GM20431 (cell line): ENCODE results near the gene PTGER3.

Experiments
- in situ Hi-C: fragments of 300-500 bp; cut with MseI, MboI; formaldehyde crosslinking; loops from one replicate; pipeline ENCODE4 v1.15.0; 2020; ENCODE audit warnings: low sequenced_read_pairs; ENCODE audit not compliant: unreplicated experiment

PTGER3 gene

DNA sequence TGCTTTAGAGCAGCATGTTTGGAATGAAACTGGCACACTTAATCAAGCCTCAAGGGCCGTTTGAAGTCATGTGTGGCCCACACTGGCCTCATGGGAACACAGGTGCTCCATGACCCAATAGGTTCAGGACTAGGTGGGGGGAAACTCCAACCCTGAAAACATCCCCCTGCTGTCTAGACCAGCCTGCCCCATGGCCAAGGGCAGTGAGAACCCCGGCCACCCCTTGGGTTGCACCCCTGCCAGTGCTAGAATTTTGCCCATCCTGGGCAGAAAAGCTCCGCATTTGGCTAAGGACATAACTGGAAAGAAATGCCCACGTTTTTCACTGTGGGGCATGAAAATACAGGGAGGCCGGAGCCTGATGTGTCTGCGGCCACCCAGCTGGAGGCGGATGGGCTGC, 6.1 kb upstream of the PTGER3 start:
- in situ Hi-C loops, result no loop called here

DNA sequence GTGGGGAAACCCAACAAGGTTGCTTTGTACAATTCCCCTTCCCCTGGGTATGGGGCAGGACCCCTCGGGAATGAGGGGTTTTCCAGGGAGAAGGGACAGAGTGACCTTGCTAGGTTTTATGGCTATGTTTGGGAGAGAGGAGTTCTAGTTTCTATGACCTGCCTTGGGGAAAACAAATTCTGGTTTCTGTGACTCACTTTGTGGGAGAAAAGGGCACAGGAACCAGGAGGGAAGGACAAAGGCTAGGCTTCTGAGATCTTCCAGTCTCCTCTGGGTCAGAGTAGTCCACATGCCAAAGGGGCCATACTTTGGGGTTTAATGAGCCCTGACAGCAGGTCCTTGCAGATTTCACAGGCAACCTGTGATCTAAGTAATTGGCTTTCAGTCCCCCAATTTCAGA, 5.5 kb upstream of the PTGER3 start:
- in situ Hi-C loops, result no loop called here

DNA sequence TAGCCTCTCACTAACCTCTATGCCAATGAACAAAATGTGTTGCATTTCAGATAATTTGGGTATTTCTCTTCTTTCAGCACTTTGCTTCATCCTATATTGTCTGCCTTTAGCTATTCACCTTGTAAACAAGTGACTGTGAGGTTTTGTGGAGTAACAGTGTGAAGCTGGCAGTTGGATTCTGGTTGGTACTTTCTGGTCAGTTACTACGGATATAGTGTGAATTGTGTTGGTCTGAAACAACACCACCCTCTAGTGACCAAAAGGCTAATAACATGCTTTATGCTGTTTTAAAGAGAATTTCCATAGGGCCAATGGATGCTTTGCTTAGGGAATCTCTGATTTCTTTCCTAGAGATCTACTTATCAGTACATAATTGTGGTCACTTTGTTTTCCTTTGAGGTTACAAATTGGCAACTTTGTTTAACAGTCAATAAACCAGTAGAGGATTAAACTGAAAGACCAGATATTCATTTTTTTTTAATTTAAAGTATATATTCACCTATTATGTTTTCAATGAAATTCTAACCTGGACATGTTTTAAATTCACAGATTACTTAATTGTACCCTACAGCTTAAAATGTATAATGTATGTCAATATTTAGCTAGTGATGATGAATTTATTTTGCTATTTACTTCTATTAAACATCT, 2.5 kb upstream of the PTGER3 start:
- in situ Hi-C loops, result loop anchor here (25.0 kb wide), 2 partner anchors 363 to 513 kb away; no protein-coding TSS in a partner anchor

DNA sequence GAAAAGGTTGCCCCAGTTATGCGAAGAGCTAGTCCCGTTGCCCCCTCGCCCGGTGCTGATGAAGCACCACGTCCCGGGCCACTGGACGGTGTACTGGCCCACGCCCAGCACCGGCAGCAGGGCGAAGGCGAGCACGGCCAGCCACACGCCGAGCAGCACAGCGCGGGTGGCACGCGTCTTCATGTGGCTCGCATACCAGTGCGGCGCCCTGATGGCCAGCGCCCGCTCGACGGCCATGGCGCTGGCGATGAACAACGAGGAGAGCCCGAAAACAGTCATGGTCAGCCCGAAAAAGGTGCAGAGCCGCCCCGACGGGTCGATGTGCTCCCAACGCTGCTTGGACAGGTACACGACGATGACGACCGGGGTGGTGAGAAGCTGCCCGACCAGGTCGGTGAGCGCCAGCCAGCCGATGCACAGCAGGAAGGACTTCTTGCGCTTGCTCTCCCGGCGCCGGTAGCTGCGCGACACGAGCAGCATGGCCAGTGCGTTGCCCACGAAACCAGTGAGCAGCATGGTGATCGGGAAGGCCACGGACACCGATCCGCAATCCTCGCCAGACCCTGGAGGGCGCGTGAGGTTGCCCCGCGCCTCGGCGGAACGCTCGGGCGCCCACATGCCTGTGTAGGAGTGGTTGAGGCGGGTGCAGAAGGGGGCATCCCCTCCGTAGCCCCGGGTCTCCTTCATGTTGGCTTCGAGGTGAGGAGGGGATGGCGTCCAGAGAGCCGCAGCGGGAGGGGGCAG, 553 bp downstream of the PTGER3 start:
- in situ Hi-C loops, result loop anchor here (25.0 kb wide), 2 partner anchors 360 to 510 kb away; no protein-coding TSS in a partner anchor

DNA sequence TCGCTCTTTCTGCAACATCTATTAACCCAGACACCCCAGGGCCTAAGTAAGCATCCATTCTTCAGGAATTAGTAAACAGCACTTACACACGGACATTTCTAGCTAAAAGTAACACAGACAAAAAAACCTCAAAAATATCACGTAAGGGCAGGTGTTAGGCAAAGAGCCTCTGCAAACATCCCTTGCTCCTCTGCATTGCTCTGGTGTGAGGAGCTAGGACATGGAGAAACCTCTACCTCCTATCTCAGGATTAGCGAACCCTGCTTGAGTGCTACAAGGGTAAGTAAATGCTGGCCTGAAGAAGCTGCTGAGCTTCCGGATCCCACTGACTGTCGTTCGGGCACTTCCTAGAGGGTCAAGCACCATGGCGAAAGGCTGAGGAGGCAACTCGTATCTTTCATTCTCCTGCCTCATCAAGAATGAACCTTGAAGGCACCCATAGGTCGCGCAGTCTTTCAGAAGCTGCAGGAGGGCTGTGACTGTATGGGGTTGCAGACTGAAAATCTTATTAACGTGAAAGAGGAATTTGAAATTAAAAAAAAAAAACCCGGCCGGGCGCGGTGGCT, 2.1 kb downstream of the PTGER3 start:
- in situ Hi-C loops, result loop anchor here (25.0 kb wide), 2 partner anchors 358 to 508 kb away; no protein-coding TSS in a partner anchor

DNA sequence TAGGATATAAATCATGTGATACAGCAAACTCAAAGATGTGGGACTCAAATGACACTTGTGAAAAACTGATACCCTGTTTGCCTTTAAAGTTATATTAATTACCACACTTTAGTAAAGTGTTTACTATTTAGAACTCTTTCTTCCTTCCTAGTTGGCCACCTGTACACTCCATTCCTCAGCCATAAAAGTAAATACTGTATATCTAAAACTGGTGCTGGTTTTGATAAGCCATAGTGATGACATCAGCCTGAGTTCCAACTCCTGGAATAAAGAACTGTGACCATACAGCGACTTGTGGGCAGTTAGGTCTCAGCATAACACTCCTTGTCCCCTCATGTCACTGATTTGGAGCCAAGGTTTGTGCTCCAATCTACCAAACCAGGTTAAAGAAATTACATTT, 2.8 kb downstream of the PTGER3 start:
- in situ Hi-C loops, result loop anchor here (25.0 kb wide), 2 partner anchors 358 to 508 kb away; no protein-coding TSS in a partner anchor

DNA sequence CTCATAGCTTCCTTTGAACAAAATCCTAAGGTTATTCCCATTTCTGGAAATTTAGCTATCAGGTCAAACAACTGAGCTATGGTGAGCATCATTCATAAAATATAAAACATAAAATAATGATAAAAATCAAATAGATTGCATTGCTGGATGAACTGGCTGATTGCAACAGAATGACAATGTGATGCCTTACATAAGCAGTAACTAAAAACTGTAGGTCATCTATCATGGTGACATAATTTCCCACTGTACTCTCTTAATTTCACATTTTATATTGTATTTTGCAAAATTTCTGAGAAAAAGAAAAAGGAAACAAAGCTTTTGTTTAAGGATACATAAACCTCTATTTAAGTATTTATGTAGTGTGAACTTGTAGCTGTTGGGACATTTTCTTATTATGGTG, 4.6 kb downstream of the PTGER3 start:
- in situ Hi-C loops, result loop anchor here (25.0 kb wide), 2 partner anchors 356 to 506 kb away; no protein-coding TSS in a partner anchor

DNA sequence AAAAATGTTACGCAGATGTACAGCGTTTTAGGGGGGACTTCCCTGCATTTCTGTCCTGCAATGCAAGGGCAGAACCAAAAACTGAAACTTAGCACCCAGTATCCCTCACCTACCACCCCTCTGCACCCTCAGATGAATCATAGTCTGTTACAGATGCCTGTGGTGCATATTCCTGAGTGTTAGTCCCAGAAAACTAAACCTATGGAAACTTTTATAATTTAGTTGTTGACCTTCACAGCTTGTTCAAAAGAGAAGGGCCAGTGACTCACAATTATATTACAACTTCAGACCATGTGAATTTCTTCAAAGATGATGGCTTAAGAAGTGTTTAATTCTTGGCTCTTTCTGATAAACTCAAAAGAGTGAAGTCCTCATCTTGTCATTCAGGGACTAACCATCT, 5.8 kb downstream of the PTGER3 start:
- in situ Hi-C loops, result loop anchor here (25.0 kb wide), 2 partner anchors 355 to 505 kb away; no protein-coding TSS in a partner anchor

DNA sequence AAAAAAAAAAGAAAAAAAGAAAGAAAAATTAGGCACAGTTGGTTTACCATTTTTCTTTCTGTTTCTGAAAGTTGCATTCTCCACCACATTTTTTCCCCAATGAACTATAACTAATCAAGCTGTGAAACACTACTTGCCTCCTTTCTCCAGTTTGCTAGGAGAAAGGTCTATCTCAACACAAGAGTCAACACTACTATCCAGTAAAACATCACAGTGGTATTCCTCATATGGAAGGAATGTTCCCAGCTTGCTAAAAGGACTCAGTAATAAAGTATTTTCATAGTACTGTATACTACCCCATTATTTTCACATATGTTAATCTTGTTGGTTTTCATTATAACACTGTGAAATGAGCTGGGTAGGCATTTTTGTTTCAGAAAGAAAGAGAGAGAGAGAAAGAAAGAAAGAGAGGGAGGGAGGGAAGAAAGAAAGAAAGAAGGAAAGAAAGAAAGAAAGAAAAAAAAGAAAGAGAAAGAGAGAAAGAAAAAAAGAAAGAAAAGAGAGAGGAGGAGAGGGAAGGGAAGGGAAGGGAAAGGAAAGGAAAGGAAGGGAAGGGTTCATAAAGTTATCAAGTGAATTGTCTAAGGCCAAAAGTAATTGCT, 7.9 kb downstream of the PTGER3 start:
- in situ Hi-C loops, result loop anchor here (25.0 kb wide), 2 partner anchors 352 to 502 kb away; no protein-coding TSS in a partner anchor

DNA sequence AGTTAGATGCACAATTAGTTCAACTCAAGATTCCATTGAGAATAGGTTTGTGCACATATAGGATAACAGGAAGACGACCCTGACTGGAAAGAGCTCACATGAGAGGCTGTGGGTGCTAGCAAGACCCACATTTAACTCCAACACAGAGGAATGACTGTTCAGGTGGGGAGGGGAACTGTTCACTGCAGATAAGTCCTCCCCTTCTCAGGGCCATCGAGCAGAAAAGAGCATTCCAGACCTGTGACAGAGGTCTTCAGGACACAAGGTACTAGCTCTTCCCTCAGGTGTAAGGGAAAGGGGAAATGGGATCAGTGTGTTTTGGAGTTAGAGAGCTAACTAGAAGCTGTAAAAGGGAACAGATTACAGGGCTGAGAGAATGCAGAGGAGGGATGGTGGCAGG, 8.7 kb downstream of the PTGER3 start:
- in situ Hi-C loops, result loop anchor here (25.0 kb wide), 2 partner anchors 352 to 502 kb away; no protein-coding TSS in a partner anchor

DNA sequence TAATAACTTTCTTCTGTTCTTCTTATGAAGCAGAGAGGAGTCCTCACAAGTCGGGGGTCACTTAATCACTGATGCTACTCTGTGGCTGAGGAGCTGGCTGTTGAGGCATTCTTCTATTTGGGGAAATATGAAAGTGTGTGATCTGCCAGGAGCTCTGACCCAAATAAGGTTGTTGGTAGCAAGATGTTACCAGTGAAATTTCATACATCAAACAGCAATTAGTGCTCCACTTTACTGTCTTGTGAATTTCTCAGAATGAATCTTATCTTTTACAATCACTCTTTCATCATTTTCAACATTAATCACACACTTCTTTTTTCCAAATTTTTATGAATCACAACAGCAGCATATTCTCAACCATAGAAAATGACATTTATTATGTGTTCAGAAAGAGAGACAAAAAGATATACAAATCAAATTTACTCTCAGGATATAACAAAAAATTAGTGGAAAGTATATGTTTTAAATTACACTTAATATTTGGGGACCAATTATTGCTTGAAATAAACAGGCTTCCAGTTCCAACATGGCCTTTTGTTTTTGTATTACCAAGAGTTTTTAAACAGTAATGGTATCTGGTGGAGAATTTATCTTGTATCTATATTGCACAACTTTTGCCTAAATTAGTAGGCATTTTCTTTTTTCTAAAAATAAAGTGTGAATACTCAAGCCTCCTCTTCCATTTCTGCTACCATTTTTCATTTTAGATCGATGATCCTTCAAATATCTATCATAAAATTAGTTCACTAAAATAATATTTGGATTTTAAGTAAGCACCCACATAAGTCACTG, 9.6 kb downstream of the PTGER3 start:
- in situ Hi-C loops, result loop anchor here (25.0 kb wide), 2 partner anchors 351 to 501 kb away; no protein-coding TSS in a partner anchor

DNA sequence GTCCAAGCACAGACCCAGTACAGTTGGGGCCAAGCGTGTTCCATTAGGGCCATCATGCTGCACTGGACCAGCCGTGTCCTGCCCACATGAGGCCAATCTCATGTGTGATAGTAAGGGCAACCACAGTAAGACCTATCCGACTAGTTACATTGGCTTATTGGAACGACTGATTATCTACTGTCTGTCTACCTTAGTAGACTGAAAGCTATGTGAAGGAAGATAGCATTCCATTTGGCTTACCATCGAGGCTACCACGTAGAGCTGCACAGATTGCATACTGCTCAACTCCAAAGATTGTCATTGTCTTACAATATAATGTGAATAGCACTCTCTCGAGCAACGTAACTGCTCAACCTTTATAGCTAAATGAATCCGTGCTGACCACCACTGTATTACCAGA, 10.6 kb downstream of the PTGER3 start:
- in situ Hi-C loops, result loop anchor here (25.0 kb wide), 2 partner anchors 350 to 500 kb away; no protein-coding TSS in a partner anchor

DNA sequence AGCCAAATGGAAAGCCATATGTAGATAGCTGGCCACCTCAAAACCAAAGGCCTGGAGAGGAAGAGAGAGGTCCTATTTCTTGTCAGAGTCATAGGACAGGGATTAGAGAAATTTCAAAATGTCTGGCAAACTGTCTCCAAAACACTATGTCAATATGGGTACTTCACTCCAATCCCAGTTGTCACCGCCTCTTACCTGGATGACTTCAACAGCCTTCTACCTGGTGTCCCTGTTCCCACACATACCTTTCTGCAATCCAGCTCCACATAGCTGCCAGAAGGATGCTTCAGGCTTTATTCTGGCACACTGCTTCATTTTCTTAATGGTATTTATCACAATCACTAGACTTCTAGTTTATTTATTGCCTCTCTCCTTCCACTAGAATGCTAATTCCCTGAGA, 14.5 kb downstream of the PTGER3 start:
- in situ Hi-C loops, result loop anchor here (25.0 kb wide), 2 partner anchors 346 to 496 kb away; no protein-coding TSS in a partner anchor

DNA sequence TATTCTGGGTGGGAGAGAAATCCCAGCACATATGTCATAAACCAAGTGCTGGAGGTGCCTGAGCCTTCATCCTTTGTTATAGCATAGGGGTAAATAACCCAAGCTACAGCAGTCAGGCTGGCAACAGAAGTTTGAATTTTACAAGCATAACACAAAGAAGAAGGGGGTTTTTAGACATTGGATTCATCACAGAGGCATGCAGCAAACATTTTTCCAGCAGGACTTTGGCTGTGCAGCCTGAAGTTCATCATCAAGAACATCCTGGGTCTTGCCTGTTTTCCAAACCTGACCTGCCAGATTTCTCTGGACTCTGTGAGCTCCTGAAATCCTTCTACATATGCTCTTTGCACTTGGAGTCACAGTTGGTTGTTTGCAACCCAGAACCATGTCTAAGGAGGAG, 16.2 kb downstream of the PTGER3 start:
- in situ Hi-C loops, result loop anchor here (25.0 kb wide), 2 partner anchors 344 to 494 kb away; no protein-coding TSS in a partner anchor

DNA sequence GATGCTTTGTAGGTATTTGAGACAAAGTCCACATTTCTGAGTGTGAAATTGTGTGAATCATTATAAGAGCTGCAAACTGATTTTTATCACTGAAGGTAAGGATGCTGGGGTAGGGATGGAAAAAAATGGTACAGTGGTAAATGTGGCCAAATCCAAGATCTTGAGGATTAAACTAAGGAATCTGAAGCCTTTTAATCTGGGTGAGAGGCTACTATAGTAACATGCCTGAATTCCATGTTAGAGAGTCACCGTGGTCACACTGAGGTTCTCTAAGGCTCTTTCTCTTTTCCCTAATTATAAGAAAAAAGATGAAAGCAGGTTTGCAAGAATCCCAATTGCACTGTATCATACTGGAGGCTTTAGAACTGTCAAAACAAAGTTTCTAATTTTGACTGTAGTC, 17.6 kb downstream of the PTGER3 start:
- in situ Hi-C loops, result loop anchor here (25.0 kb wide), 2 partner anchors 343 to 493 kb away; no protein-coding TSS in a partner anchor

DNA sequence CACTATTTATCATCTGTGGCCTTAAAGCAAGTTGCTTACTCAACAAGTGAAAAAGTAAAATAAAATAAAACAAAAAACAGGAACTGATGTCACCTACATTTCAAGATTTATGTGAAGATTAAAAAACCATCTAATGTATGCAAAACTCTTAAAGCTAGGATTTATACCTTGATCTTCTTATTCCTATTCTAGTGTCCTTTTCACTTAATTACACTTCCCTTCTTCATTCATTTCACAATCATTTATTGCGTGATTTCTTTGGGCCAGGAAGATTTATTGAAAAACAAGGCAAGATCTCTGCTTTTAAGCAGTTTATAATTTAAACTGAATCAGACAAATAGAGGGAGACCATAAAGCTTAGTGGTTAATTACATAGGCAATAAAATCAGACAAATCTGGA, 18.6 kb downstream of the PTGER3 start:
- in situ Hi-C loops, result loop anchor here (25.0 kb wide), 2 partner anchors 342 to 492 kb away; no protein-coding TSS in a partner anchor

DNA sequence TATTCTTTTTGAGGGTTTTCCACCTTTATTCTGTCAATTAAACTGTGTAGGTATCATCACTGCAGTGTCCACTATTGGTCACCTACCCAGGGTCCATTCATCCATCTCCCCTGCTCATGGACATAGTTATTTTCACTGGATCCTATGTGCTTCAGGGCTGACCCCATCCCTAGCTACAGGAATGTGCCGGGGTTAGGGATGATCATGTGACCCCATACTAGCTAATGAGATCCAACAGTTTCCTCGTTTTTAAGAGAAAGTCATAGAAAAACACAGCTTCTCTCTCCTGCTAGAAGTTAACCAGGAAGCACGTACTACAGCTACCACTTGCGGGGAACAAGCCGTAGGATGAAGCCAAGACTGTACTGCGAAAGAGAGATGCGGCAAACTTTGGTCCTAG, 19.6 kb downstream of the PTGER3 start:
- in situ Hi-C loops, result loop anchor here (25.0 kb wide), 2 partner anchors 341 to 491 kb away; no protein-coding TSS in a partner anchor

DNA sequence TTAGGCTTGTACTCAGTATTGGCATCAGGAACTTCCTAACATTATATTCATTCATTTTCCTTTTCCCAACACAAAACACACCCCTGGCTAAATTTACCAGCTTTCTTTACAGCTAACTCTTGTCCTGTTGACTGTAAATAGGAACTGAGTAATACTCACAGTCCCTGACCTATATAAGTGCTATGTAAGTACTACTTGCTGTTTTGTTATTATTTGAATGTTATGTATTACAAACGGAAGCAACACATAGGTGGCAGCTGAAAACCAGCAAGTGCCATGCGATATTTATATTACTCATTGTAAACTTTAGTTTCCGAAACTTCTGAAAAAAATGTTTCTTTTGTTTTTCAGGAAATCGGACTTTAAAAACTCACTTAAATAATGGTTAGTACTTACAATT, 21.5 kb downstream of the PTGER3 start:
- in situ Hi-C loops, result loop anchor here (25.0 kb wide), 2 partner anchors 339 to 489 kb away; no protein-coding TSS in a partner anchor

DNA sequence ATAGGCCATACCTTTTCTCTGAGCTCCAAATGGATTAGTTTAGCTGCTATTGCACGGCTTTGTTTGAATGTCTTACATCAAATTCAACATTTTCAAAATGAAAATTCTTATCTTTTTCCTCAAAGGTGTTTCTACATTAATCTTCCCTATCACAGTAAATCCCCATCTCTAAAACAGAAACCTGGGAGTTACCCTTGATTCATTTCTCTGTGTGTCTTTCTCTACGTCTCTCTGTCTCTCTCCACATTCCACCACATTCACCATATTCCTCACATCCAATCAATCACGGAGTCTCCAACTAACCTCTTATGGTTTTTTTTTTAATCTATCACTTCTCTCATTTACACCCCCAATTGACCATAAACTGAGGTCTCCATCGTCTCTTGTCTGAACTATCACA, 24.1 kb downstream of the PTGER3 start:
- in situ Hi-C loops, result no loop called here
